CD14-positive monocyte (primary cell): ENCODE measurements around the gene RC3H2. TPM values are rescaled to one million over a fixed set of nuclear protein-coding genes. Genes with fewer than 3 reads are reported as not detected.
A peak's percentile ranks its signal among the peaks of the same experiment; 100 is the strongest.

ENCODE experiments used
- DNase-seq, 3 donors: peaks; one replicate each; pipeline ENCODE4 v3.0.0-alpha.2; 2011 to 2022
- H2AFZ ChIP-seq: 2 replicates; pipeline ENCODE4 v1.6.0; 2012; ENCODE audit warnings: mild to moderate bottlenecking, low read depth, low read length, inconsistent platforms; ENCODE audit not compliant: insufficient read depth, poor library complexity, severe bottlenecking
- H3K27ac ChIP-seq, 2 donors: 1 replicate in 1 of 2; 2 replicates in 1 of 2; pipeline ENCODE4 v1.5.1; 2012 to 2013; ENCODE audit warnings: low read length in 2 of 2, control low read depth in 1 of 2, inconsistent platforms in 1 of 2, low read depth in 1 of 2, mild to moderate bottlenecking in 1 of 2
- H3K27me3 ChIP-seq, 2 donors: one replicate each; pipeline versions ENCODE4 v1.6.0 to v1.6.1; 2011 to 2013; ENCODE audit warnings: low read length in 2 of 2; ENCODE audit not compliant: control insufficient read depth in 2 of 2, insufficient read depth in 2 of 2
- H3K36me3 ChIP-seq, 2 donors: replicated peaks in 1 of 2; 1 replicate in 1 of 2; 2 replicates in 1 of 2; pipeline versions ENCODE4 v1.5.1 to v1.6.1; 2012 to 2013; ENCODE audit warnings: low read length in 2 of 2, control low read depth in 1 of 2, inconsistent platforms in 1 of 2, mild to moderate bottlenecking in 1 of 2; ENCODE audit not compliant: insufficient read depth in 2 of 2, control insufficient read depth in 1 of 2
- H3K4me1 ChIP-seq, 2 donors: 1 replicate in 1 of 2; 2 replicates in 1 of 2; pipeline versions ENCODE4 v1.5.1 to v1.6.1; 2012 to 2013; ENCODE audit warnings: low read length in 2 of 2, control low read depth in 1 of 2, inconsistent platforms in 1 of 2, mild to moderate bottlenecking in 1 of 2, moderate library complexity in 1 of 2; ENCODE audit not compliant: insufficient read depth in 2 of 2, control insufficient read depth in 1 of 2
- H3K4me2 ChIP-seq: replicated peaks from 2 replicates; pipeline ENCODE3; 2012; ENCODE audit warnings: low read length, moderate library complexity, mild to moderate bottlenecking; ENCODE audit not compliant: poor library complexity, severe bottlenecking; ENCODE audit errors: extremely low read depth
- H3K4me3 ChIP-seq, 3 experiments: fragments of 200-600 bp in 1 of 3; sonication (generic) in 1 of 3; replicated peaks in 1 of 3; 1 replicate in 2 of 3; 2 replicates in 1 of 3; pipeline ENCODE4 v1.5.1; 2011 to 2013; ENCODE audit warnings: low read length in 3 of 3, mild to moderate bottlenecking in 3 of 3, control low read depth in 2 of 3, low read depth in 2 of 3, inconsistent platforms in 1 of 3, moderate library complexity in 1 of 3
- H3K79me2 ChIP-seq: 2 replicates; pipeline ENCODE4 v1.6.0; 2012; ENCODE audit warnings: mild to moderate bottlenecking, control low read depth, inconsistent platforms, low read length, moderate library complexity; ENCODE audit not compliant: insufficient read depth
- H3K9ac ChIP-seq: 2 replicates; pipeline ENCODE4 v1.6.0; 2017; ENCODE audit warnings: low read length, mild to moderate bottlenecking; ENCODE audit not compliant: insufficient read depth, poor library complexity, severe bottlenecking
- H3K9me3 ChIP-seq, 2 donors: replicated peaks in 1 of 2; 1 replicate in 1 of 2; 2 replicates in 1 of 2; pipeline versions ENCODE4 v1.5.1 to v1.6.1; 2012 to 2013; ENCODE audit warnings: low read length in 2 of 2, control low read depth in 1 of 2; ENCODE audit not compliant: control insufficient read depth in 1 of 2, insufficient read depth in 1 of 2
- H4K20me1 ChIP-seq: 2 replicates; pipeline ENCODE4 v1.6.0; 2012; ENCODE audit warnings: mild to moderate bottlenecking, low read length, control low read depth, moderate library complexity; ENCODE audit not compliant: insufficient read depth
- H3K27ac Mint-ChIP-seq, 7 donors: one replicate each; pipeline ENCODE4 v1.8.0; 2020; ENCODE audit warnings: mild to moderate bottlenecking in 7 of 7, mixed read lengths in 7 of 7, moderate library complexity in 6 of 7, inconsistent platforms in 2 of 7
- H3K27me3 Mint-ChIP-seq, 3 donors: one replicate each; pipeline ENCODE4 v1.8.0; 2021 to 2022; ENCODE audit warnings: low read depth in 3 of 3, mild to moderate bottlenecking in 3 of 3, mixed read lengths in 3 of 3, moderate library complexity in 3 of 3, inconsistent platforms in 1 of 3
- H3K36me3 Mint-ChIP-seq, 2 donors: one replicate each; pipeline ENCODE4 v1.8.0; 2020; ENCODE audit warnings: mixed read lengths in 2 of 2, inconsistent platforms in 1 of 2, mild to moderate bottlenecking in 1 of 2
- H3K4me1 Mint-ChIP-seq: one replicate; pipeline ENCODE4 v1.8.0; 2020; ENCODE audit warnings: mild to moderate bottlenecking, mixed read lengths
- H3K4me3 Mint-ChIP-seq, 2 donors: one replicate each; pipeline ENCODE4 v1.8.0; 2020; ENCODE audit warnings: mild to moderate bottlenecking in 2 of 2, mixed read lengths in 2 of 2, moderate library complexity in 1 of 2
- H3K9me3 Mint-ChIP-seq, 7 donors: one replicate each; pipeline ENCODE4 v1.8.0; 2020 to 2022; ENCODE audit warnings: mixed read lengths in 7 of 7, mild to moderate bottlenecking in 6 of 7, moderate library complexity in 6 of 7, inconsistent platforms in 2 of 7
- CTCF ChIP-seq: fragments of 200-600 bp; IDR thresholded peaks from one replicate; pipeline ENCODE4 v1.8.0; 2022; ENCODE audit warnings: antibody characterized with exemption, mild to moderate bottlenecking
- WGBS: methylation state at CpG from one replicate; pipeline ENCODE4 v1.1.5; 2013; ENCODE audit warnings: missing lambda C conversion rate; ENCODE audit not compliant: insufficient coverage; 5-methylcytosine and 5-hydroxymethylcytosine counted together
- intact Hi-C, 2 donors: fragments of 100-400 bp; cut with micrococcal nuclease; formaldehyde crosslinking; loops; one replicate each; pipeline versions ENCODE4 v1.15.0 to v1.15.1; 2023
- polyA plus RNA-seq, 3 donors: library from polyadenylated mRNA; depleted of rRNA in 1 of 3; unstranded in 2 of 3; stranded (reverse) in 1 of 3; fragments of 300-500 nt in 2 of 3; fragments of >200 nt in 1 of 3; fragmentation: Illumina TruSeq in 2 of 3; gene quantifications; 1 replicate in 2 of 3; 2 replicates in 1 of 3; pipeline ENCODE4 v1.2.3, GENCODE V29; 2012 to 2021

Gene RC3H2
- polyA plus RNA-seq, 3 donors = 11.3 to 24.6 (median 11.8) TPM

- Mint-ChIP-seq H3K27me3 (peaks cover 0 to 4% (median 4%) of the 10 kb centered on the region in 3 donors), H3K9me3 (peaks cover 0 to 2% (median 0%) of the 10 kb centered on the region in 7 donors), H3K36me3 (peaks cover 20 to 26% of the 10 kb centered on the region in 2 donors), H3K4me1 (peaks cover 19% of the 10 kb centered on the region), H3K4me3 (peak overlapping the region; percentile 94 to 98), H3K27ac (peak overlapping the region; percentile 88 to 97 (median 93))
- Histone ChIP-seq H3K9me3 (no peaks in the 10 kb centered on the region), H3K4me1 (peaks cover 13 to 15% of the 10 kb centered on the region in 2 donors), H3K79me2 (peaks cover 48% of the 10 kb centered on the region), H3K4me2 (peak overlapping the region; percentile 92), H3K36me3 (peaks cover 21 to 40% of the 10 kb centered on the region in 2 donors), H3K27ac (peak overlapping the region; percentile 87), H2AFZ (peak overlapping the region; percentile 82), H3K27me3 (no peaks in the 10 kb centered on the region), H3K9ac (peak overlapping the region; percentile 85), H4K20me1 (peaks cover 26% of the 10 kb centered on the region), H3K4me3 (peak overlapping the region; percentile 87 to 95 (median 91))
- intact Hi-C loops = loop anchor here in 1 of 2 donors (10.0 kb wide), 1 partner anchor 563 kb away; the partner anchor contains the start of genes MRRF and RBM18
- WGBS = 0% methylated on average over 6 of the region's 8 CpGs
- no peak for DNase-seq
- TF ChIP-seq CTCF = no peak
Observed at GRCh38 chr9:122827761-122828093, 77.4 kb downstream of the RC3H2 start.

- intact Hi-C loops = loop anchor here in 1 of 2 donors (10.0 kb wide), 1 partner anchor 558 kb away; the partner anchor contains the start of genes MRRF and RBM18
- H3K9me3 ChIP-seq = no peaks in the 10 kb centered on the region
- peak overlapping the region in 2 of 7 donors; percentile 1 to 69 for H3K27ac Mint-ChIP-seq
- peaks cover 26 to 27% of the 10 kb centered on the region in 2 donors for H3K4me1 ChIP-seq
- no peak overlapping the region for H3K27ac ChIP-seq
- peaks cover 40 to 58% of the 10 kb centered on the region in 2 donors for H3K36me3 Mint-ChIP-seq
- peaks cover 0 to 2% (median 0%) of the 10 kb centered on the region in 3 donors for H3K27me3 Mint-ChIP-seq
- no peak for TF ChIP-seq CTCF
- H3K27me3 ChIP-seq = no peaks in the 10 kb centered on the region
- no peak for DNase-seq
- WGBS = 100% methylated on average over 1 of the region's 4 CpGs
- H2AFZ ChIP-seq = no peak overlapping the region
- peaks cover 32% of the 10 kb centered on the region for H3K4me1 Mint-ChIP-seq
- H4K20me1 ChIP-seq = peaks cover 43% of the 10 kb centered on the region
- H3K36me3 ChIP-seq = peaks cover 49 to 73% of the 10 kb centered on the region in 2 donors
- no peak overlapping the region for H3K4me3 ChIP-seq
- no peaks in the 10 kb centered on the region for H3K9me3 Mint-ChIP-seq
- H3K4me3 Mint-ChIP-seq = no peak overlapping the region
- H3K4me2 ChIP-seq = no peak overlapping the region
- no peak overlapping the region for H3K9ac ChIP-seq
- peaks cover 57% of the 10 kb centered on the region for H3K79me2 ChIP-seq
Observed at GRCh38 chr9:122822938-122823337, 82.2 kb downstream of the RC3H2 start.
